Ishikawa (cell line): ENCODE results near the gene MGME1.

ENCODE experiments used
- CEBPB ChIP-seq: IDR thresholded peaks from 2 replicates; pipeline ENCODE4 v1.6.1; 2012
- CREB1 ChIP-seq: IDR thresholded peaks from 2 replicates; pipeline ENCODE4 v1.6.1; 2012; ENCODE audit warnings: low read depth
- EGR1 ChIP-seq: IDR thresholded peaks from 2 replicates; pipeline ENCODE4 v1.6.1; 2012
- EP300 ChIP-seq: IDR thresholded peaks from 2 replicates; pipeline ENCODE4 v1.6.1; 2012; ENCODE audit warnings: borderline replicate concordance
- FOXM1 ChIP-seq: IDR thresholded peaks from 2 replicates; pipeline ENCODE4 v1.6.1; 2012; ENCODE audit warnings: low read depth, borderline replicate concordance
- MAX ChIP-seq: IDR thresholded peaks from 2 replicates; pipeline ENCODE4 v1.6.1; 2012
- NFIC ChIP-seq: IDR thresholded peaks from 2 replicates; pipeline ENCODE4 v1.6.1; 2012
- RAD21 ChIP-seq: IDR thresholded peaks from 2 replicates; pipeline ENCODE4 v1.6.1; 2012; ENCODE audit warnings: low read depth
- REST ChIP-seq: IDR thresholded peaks from 2 replicates; pipeline ENCODE4 v1.6.1; 2012; ENCODE audit warnings: low read depth, mild to moderate bottlenecking
- TAF1 ChIP-seq: IDR thresholded peaks from 2 replicates; pipeline ENCODE4 v1.6.1; 2012; ENCODE audit warnings: low read depth, mild to moderate bottlenecking
- TCF12 ChIP-seq: IDR thresholded peaks from 2 replicates; pipeline ENCODE4 v1.6.1; 2012; ENCODE audit warnings: low read depth
- TEAD4 ChIP-seq: IDR thresholded peaks from 2 replicates; pipeline ENCODE4 v1.6.1; 2012
- USF1 ChIP-seq: IDR thresholded peaks from 2 replicates; pipeline ENCODE4 v1.6.1; 2012
- YY1 ChIP-seq: IDR thresholded peaks from 2 replicates; pipeline ENCODE4 v1.6.1; 2012; ENCODE audit warnings: low read depth
- ZBTB7A ChIP-seq: IDR thresholded peaks from 2 replicates; pipeline ENCODE4 v1.6.1; 2012; ENCODE audit warnings: low read depth

The MGME1 gene

GRCh38 chr20:18005170-18005989, 36.6 kb downstream of the MGME1 start:
- TF ChIP-seq RAD21 (no peak), NFIC (no peak), REST (no peak), MAX (no peak), CREB1 (no peak), YY1 (no peak), CEBPB (no peak), TCF12 (no peak), TEAD4 (no peak), ZBTB7A (no peak), EGR1 (no peak), USF1 (no peak), EP300 (no peak), FOXM1 (no peak), TAF1 (no peak)

- TF ChIP-seq CREB1 (no peak), CEBPB (no peak), YY1 (no peak), RAD21 (no peak), EGR1 (no peak), EP300 (no peak), NFIC (no peak), MAX (no peak), REST (no peak), TEAD4 (no peak), TAF1 (no peak), ZBTB7A (no peak), USF1 (no peak), FOXM1 (no peak), TCF12 (no peak)
Observed at GRCh38 chr20:18005990-18006364, 37.2 kb downstream of the MGME1 start.

- no peak for TF ChIP-seq REST
- no peak for TF ChIP-seq USF1
- TF ChIP-seq EGR1, result no peak
- no peak for TF ChIP-seq TAF1
- no peak for TF ChIP-seq EP300
- no peak for TF ChIP-seq TCF12
- TF ChIP-seq RAD21, result no peak
- TF ChIP-seq CREB1, result no peak
- no peak for TF ChIP-seq ZBTB7A
Observed at GRCh38 chr20:18006684-18007083, 37.9 kb downstream of the MGME1 start.
